HepG2 (cell line): Measurements from ENCODE around the gene NAT9. TPM values are rescaled to one million over a fixed set of nuclear protein-coding genes. Genes with fewer than 3 reads are reported as not detected.
A peak's percentile ranks its signal among the peaks of the same experiment; 100 is the strongest.

Experiments used
- AKAP8 ChIP-seq: sonication (generic); formaldehyde crosslinking; IDR thresholded peaks from 2 replicates; pipeline ENCODE4 v1.5.1; 2020; ENCODE audit warnings: mild to moderate bottlenecking, missing genetic modification reagents
- ASH2L ChIP-seq: fragments of 300-600, 200-600 bp; sonication (generic); IDR thresholded peaks from 2 replicates; pipeline ENCODE4 v1.7.0; 2017; ENCODE audit warnings: low read depth, mild to moderate bottlenecking, moderate library complexity, mixed read lengths, low read length; ENCODE audit not compliant: insufficient read length
- ATF1 ChIP-seq: IDR thresholded peaks from 2 replicates; pipeline ENCODE4 v1.6.1; 2016; ENCODE audit warnings: mild to moderate bottlenecking, control low read depth
- ATF6 ChIP-seq: sonication (generic); formaldehyde crosslinking; conservative IDR thresholded peaks from 2 replicates; pipeline ENCODE4 v1.4.0; 2020; ENCODE audit warnings: missing genetic modification reagents
- FOSL1 ChIP-seq: sonication (generic); formaldehyde crosslinking; IDR thresholded peaks from 2 replicates; pipeline ENCODE4 v1.9.0; 2021; ENCODE audit warnings: missing genetic modification reagents, borderline replicate concordance
- HNRNPH1 ChIP-seq: fragments of 200-400 bp; formaldehyde crosslinking; optimal IDR thresholded peaks from 2 replicates; pipeline ENCODE3; 2017; ENCODE audit warnings: mild to moderate bottlenecking, low read depth, low read length
- KDM5B ChIP-seq: sonication (generic); formaldehyde crosslinking; IDR thresholded peaks from 2 replicates; pipeline ENCODE4 v1.4.0; 2020; ENCODE audit warnings: missing genetic modification reagents, mild to moderate bottlenecking, borderline replicate concordance
- SMAD9 ChIP-seq: sonication (generic); formaldehyde crosslinking; IDR thresholded peaks from 2 replicates; pipeline ENCODE4 v1.5.1; 2020; ENCODE audit warnings: mild to moderate bottlenecking, missing genetic modification reagents
- SSRP1 ChIP-seq: IDR thresholded peaks from 2 replicates; pipeline ENCODE4 v1.6.1; 2016; ENCODE audit warnings: control low read depth
- THAP8 ChIP-seq: sonication (generic); formaldehyde crosslinking; IDR thresholded peaks from 2 replicates; pipeline ENCODE4 v1.5.1; 2020; ENCODE audit warnings: missing genetic modification reagents, mild to moderate bottlenecking, borderline replicate concordance
- ZBTB1 ChIP-seq: sonication (generic); formaldehyde crosslinking; IDR thresholded peaks from 2 replicates; pipeline ENCODE4 v1.4.0; 2020; ENCODE audit warnings: missing genetic modification reagents, borderline replicate concordance
- ZNF572 ChIP-seq: sonication (generic); formaldehyde crosslinking; IDR thresholded peaks from 2 replicates; pipeline ENCODE4 v1.5.1; 2020; ENCODE audit warnings: mild to moderate bottlenecking, missing genetic modification reagents
- ZNF646 ChIP-seq: sonication (generic); formaldehyde crosslinking; IDR thresholded peaks from 2 replicates; pipeline ENCODE4 v1.9.0; 2021; ENCODE audit warnings: mild to moderate bottlenecking, missing genetic modification reagents
- ZNF850 ChIP-seq: sonication (generic); formaldehyde crosslinking; conservative IDR thresholded peaks from 2 replicates; pipeline ENCODE4 v1.9.0; 2021; ENCODE audit warnings: mild to moderate bottlenecking, missing genetic modification reagents
- polyA plus RNA-seq, 8 experiments: library from polyadenylated mRNA; depleted of rRNA in 3 of 8; stranded (reverse) in 7 of 8; unstranded in 1 of 8; fragments of >200 nt; fragmentation: Illumina TruSeq in 4 of 8; extraction: Trizol in 4 of 8; gene quantifications; 2 replicates each; pipeline versions ENCODE4 v1.2.1 to v1.2.3, GENCODE V29; 2011 to 2016; ENCODE audit warnings: low read depth in 4 of 8, missing spikeins in 1 of 8, mixed read lengths in 1 of 8; ENCODE audit not compliant: insufficient read depth in 1 of 8
- total RNA-seq, 5 experiments: library from RNA; depleted of rRNA; stranded (reverse); fragments of >200 nt; fragmentation: Illumina TruSeq; extraction: Trizol; gene quantifications; 2 replicates each; pipeline ENCODE4 v1.2.3, GENCODE V29; 2016; ENCODE audit warnings: low read depth in 1 of 5
- TF ChIP-seq, protein P1 (sequence below): sonication (generic); formaldehyde crosslinking; IDR thresholded peaks from 2 replicates; pipeline ENCODE4 v1.4.0; 2020; ENCODE audit warnings: missing genetic modification reagents, borderline replicate concordance
- TF ChIP-seq, protein P2 (sequence below): sonication (generic); formaldehyde crosslinking; IDR thresholded peaks from 2 replicates; pipeline ENCODE4 v1.4.0; 2020; ENCODE audit warnings: mild to moderate bottlenecking, low read depth, missing genetic modification reagents

Gene NAT9
- total and polyA plus RNA-seq, 2 of the 13 experiments (the other 11 are each of a cell fraction or from before 2014, with no cell fraction given), result 39.7 to 44.2 TPM

GRCh38 chr17:74776044-74776962, at the start of gene NAT9 (continued):
- TF ChIP-seq, protein P1, sequence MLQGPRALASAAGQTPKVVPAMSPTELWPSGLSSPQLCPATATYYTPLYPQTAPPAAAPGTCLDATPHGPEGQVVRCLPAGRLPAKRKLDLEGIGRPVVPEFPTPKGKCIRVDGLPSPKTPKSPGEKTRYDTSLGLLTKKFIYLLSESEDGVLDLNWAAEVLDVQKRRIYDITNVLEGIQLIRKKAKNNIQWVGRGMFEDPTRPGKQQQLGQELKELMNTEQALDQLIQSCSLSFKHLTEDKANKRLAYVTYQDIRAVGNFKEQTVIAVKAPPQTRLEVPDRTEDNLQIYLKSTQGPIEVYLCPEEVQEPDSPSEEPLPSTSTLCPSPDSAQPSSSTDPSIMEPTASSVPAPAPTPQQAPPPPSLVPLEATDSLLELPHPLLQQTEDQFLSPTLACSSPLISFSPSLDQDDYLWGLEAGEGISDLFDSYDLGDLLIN (CRISPR knock-in tag), result no peak
- peak; percentile 72 for TF ChIP-seq ASH2L
- no peak for TF ChIP-seq AKAP8 (CRISPR knock-in tag)
- no peak for TF ChIP-seq HNRNPH1
- TF ChIP-seq ZNF646 (CRISPR knock-in tag), result no peak
- no peak for TF ChIP-seq FOSL1 (CRISPR knock-in tag)
- no peak for TF ChIP-seq THAP8 (CRISPR knock-in tag)
- no peak for TF ChIP-seq SMAD9
- TF ChIP-seq KDM5B (CRISPR knock-in tag), result peak; percentile 86
- no peak for TF ChIP-seq ZBTB1 (CRISPR knock-in tag)
- TF ChIP-seq, protein P2, sequence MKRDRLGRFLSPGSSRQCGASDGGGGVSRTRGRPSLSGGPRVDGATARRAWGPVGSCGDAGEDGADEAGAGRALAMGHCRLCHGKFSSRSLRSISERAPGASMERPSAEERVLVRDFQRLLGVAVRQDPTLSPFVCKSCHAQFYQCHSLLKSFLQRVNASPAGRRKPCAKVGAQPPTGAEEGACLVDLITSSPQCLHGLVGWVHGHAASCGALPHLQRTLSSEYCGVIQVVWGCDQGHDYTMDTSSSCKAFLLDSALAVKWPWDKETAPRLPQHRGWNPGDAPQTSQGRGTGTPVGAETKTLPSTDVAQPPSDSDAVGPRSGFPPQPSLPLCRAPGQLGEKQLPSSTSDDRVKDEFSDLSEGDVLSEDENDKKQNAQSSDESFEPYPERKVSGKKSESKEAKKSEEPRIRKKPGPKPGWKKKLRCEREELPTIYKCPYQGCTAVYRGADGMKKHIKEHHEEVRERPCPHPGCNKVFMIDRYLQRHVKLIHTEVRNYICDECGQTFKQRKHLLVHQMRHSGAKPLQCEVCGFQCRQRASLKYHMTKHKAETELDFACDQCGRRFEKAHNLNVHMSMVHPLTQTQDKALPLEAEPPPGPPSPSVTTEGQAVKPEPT (CRISPR knock-in tag), result no peak
- TF ChIP-seq SSRP1 (CRISPR knock-in tag), result no peak
- TF ChIP-seq ATF1, result no peak
- no peak for TF ChIP-seq ZNF850 (CRISPR knock-in tag)
- no peak for TF ChIP-seq ZNF572 (CRISPR knock-in tag)
- no peak; the same call in 1 of the 2 replicates for TF ChIP-seq ATF6 (CRISPR knock-in tag)
